DOHH2 (cell line): ENCODE data around the gene SUDS3.

ENCODE experiments used
- CTCF ChIP-seq: fragments of 200-600 bp; sonication (generic); IDR thresholded peaks from one replicate; pipeline ENCODE4 v1.5.1; 2014; ENCODE audit warnings: antibody characterized with exemption, mild to moderate bottlenecking, low read depth, low read length; ENCODE audit not compliant: poor library complexity, severe bottlenecking
- EZH2phosphoT487 ChIP-seq: fragments of 200-600 bp; sonication (generic); IDR thresholded peaks from 2 replicates; pipeline ENCODE4 v1.6.1; 2017; ENCODE audit warnings: borderline replicate concordance, mild to moderate bottlenecking, antibody characterized with exemption, low read length, moderate library complexity, mixed read lengths

GRCh38 chr12:118345355-118345754 is 31.0 kb upstream of the SUDS3 start:
- TF ChIP-seq CTCF, result no peak
- no peak for TF ChIP-seq EZH2phosphoT487
